Neural cell (in vitro differentiated cells): Measurements from ENCODE around the gene DNMT3B. TPM values are rescaled to one million over a fixed set of nuclear protein-coding genes. Genes with fewer than 3 reads are reported as not detected.

Source experiments
- H2AFZ ChIP-seq: fragments of 200-600, 300-800 bp; sonication (generic), shearing (Covaris generic); 2 replicates; pipeline ENCODE4 v1.6.0; 2014; ENCODE audit warnings: low read depth, mild to moderate bottlenecking, antibody characterized with exemption, low read length, moderate library complexity
- H3F3A ChIP-seq: fragments of 200-600 bp; shearing (Covaris generic); 2 replicates; pipeline ENCODE4 v1.6.1; 2016; ENCODE audit warnings: mild to moderate bottlenecking, moderate library complexity, mixed read lengths, antibody characterized with exemption, low read length; ENCODE audit not compliant: insufficient read depth, poor library complexity, severe bottlenecking
- H3K27ac ChIP-seq: fragments of 200-600, 300-800 bp; sonication (generic), shearing (Covaris generic); 2 replicates; pipeline ENCODE4 v1.5.1; 2014; ENCODE audit warnings: mild to moderate bottlenecking, low read length, moderate library complexity
- H3K27me3 ChIP-seq: fragments of 300-800, 200-600 bp; sonication (generic), shearing (Covaris generic); 2 replicates; pipeline ENCODE4 v1.6.0; 2014; ENCODE audit warnings: mild to moderate bottlenecking, low read depth, low read length, moderate library complexity; ENCODE audit not compliant: insufficient read depth
- H3K36me3 ChIP-seq: fragments of 300-800, 200-600 bp; sonication (generic), shearing (Covaris generic); 2 replicates; pipeline ENCODE4 v1.5.1; 2014; ENCODE audit warnings: mild to moderate bottlenecking, antibody characterized with exemption, low read length, moderate library complexity; ENCODE audit not compliant: insufficient read depth
- H3K4me2 ChIP-seq: fragments of 300-800, 200-600 bp; sonication (generic), shearing (Covaris generic); 2 replicates; pipeline ENCODE4 v1.6.0; 2014; ENCODE audit warnings: mild to moderate bottlenecking, low read length
- H3K4me3 ChIP-seq: fragments of 300-800, 200-600 bp; sonication (generic), shearing (Covaris generic); 2 replicates; pipeline ENCODE4 v1.5.1; 2014; ENCODE audit warnings: mild to moderate bottlenecking, low read length, moderate library complexity
- H3K79me2 ChIP-seq: fragments of 200-600 bp; shearing (Covaris generic); replicated peaks from 2 replicates; pipeline ENCODE4 v1.6.0; 2014; ENCODE audit warnings: mild to moderate bottlenecking, low read length, moderate library complexity; ENCODE audit not compliant: insufficient read depth
- H3K9ac ChIP-seq: fragments of 300-800, 200-600 bp; sonication (generic), shearing (Covaris generic); 2 replicates; pipeline ENCODE4 v1.6.1; 2016; ENCODE audit warnings: mild to moderate bottlenecking, low read length, mixed read lengths
- H3K9me2 ChIP-seq: fragments of 200-600 bp; shearing (Covaris generic); 2 replicates; pipeline ENCODE4 v1.6.1; 2016; ENCODE audit warnings: mild to moderate bottlenecking, low read length, mixed read lengths; ENCODE audit not compliant: insufficient read depth
- H3K9me3 ChIP-seq: fragments of 200-600, 300-800 bp; sonication (generic), shearing (Covaris generic); 2 replicates; pipeline ENCODE4 v1.6.1; 2016; ENCODE audit warnings: mild to moderate bottlenecking, mixed run types, low read length, moderate library complexity, mixed read lengths
- H4K20me1 ChIP-seq: fragments of 200-600 bp; shearing (Covaris generic); 2 replicates; pipeline ENCODE4 v1.6.1; 2016; ENCODE audit warnings: mild to moderate bottlenecking, mixed run types; ENCODE audit not compliant: insufficient read depth
- CTCF ChIP-seq: fragments of 450-650 bp; IDR thresholded peaks from 2 replicates; pipeline ENCODE4 v1.5.1; 2014; ENCODE audit warnings: antibody characterized with exemption, mild to moderate bottlenecking, moderate library complexity; ENCODE audit not compliant: poor library complexity, severe bottlenecking
- EP300 ChIP-seq: fragments of 450-650 bp; conservative IDR thresholded peaks from 2 replicates; pipeline ENCODE4 v1.6.1; 2014; ENCODE audit warnings: antibody characterized with exemption, mild to moderate bottlenecking, moderate library complexity; ENCODE audit not compliant: poor library complexity, severe bottlenecking
- EZH2 ChIP-seq: fragments of 200-600, 300-800 bp; shearing (Covaris generic), sonication (generic); IDR thresholded peaks from 2 replicates; pipeline ENCODE4 v1.6.1; 2014; ENCODE audit warnings: antibody characterized with exemption, low read length, borderline replicate concordance, mild to moderate bottlenecking; ENCODE audit not compliant: insufficient read depth, poor library complexity, severe bottlenecking
- MXI1 ChIP-seq: fragments of 450-650 bp; conservative IDR thresholded peaks from 2 replicates; pipeline ENCODE4 v1.6.1; 2014; ENCODE audit warnings: antibody characterized with exemption, mild to moderate bottlenecking; ENCODE audit not compliant: poor library complexity, severe bottlenecking
- POLR2AphosphoS5 ChIP-seq: IDR thresholded peaks from 2 replicates; pipeline ENCODE4 v1.6.1; 2012
- RAD21 ChIP-seq: fragments of 450-650 bp; conservative IDR thresholded peaks from 2 replicates; pipeline ENCODE4 v1.6.1; 2014; ENCODE audit warnings: antibody characterized with exemption, mild to moderate bottlenecking, moderate library complexity
- REST ChIP-seq: IDR thresholded peaks from 2 replicates; pipeline ENCODE4 v1.6.1; 2012; ENCODE audit warnings: borderline replicate concordance
- SMC3 ChIP-seq: fragments of 450-650 bp; conservative IDR thresholded peaks from 2 replicates; pipeline ENCODE4 v1.6.1; 2014; ENCODE audit warnings: antibody characterized with exemption, mild to moderate bottlenecking, moderate library complexity; ENCODE audit not compliant: poor library complexity
- TAF1 ChIP-seq: IDR thresholded peaks from 2 replicates; pipeline ENCODE4 v1.6.1; 2012; ENCODE audit warnings: low read depth
- polyA plus RNA-seq: library from polyadenylated mRNA; depleted of rRNA; stranded (reverse); fragments of >200 nt; gene quantifications from 2 replicates; pipeline ENCODE4 v1.2.3, GENCODE V29; 2014

The DNMT3B gene
- polyA plus RNA-seq, 1 donor from 2014 or later, result 8.7 TPM

GRCh38 chr20:32804022-32804715, 42.0 kb downstream of the DNMT3B start:
- Histone ChIP-seq H3K79me2 (no peaks in the 10 kb centered on the region), H3K9ac (no peak overlapping the region)

GRCh38 chr20:32804817-32805216, 42.6 kb downstream of the DNMT3B start:
- Histone ChIP-seq H3K27ac (no peak overlapping the region), H3F3A (no peaks in the 10 kb centered on the region), H3K9me3 (no peaks in the 10 kb centered on the region), H3K9ac (no peak overlapping the region), H3K9me2 (no peaks in the 10 kb centered on the region), H3K27me3 (no peaks in the 10 kb centered on the region), H3K36me3 (no peaks in the 10 kb centered on the region), H2AFZ (no peak overlapping the region), H4K20me1 (no peaks in the 10 kb centered on the region), H3K4me3 (no peak overlapping the region), H3K4me2 (no peak overlapping the region), H3K79me2 (no peaks in the 10 kb centered on the region)
- TF ChIP-seq POLR2AphosphoS5 (no peak), SMC3 (no peak), CTCF (no peak), EZH2 (no peak), MXI1 (no peak), RAD21 (no peak), TAF1 (no peak)

More at GRCh38 chr20:32804022-32804715, 42.0 kb downstream of the DNMT3B start:
- Histone ChIP-seq H3K9me3 (no peaks in the 10 kb centered on the region), H3K4me2 (no peak overlapping the region), H3K27ac (no peak overlapping the region), H3K36me3 (no peaks in the 10 kb centered on the region), H3K27me3 (no peaks in the 10 kb centered on the region), H3F3A (no peaks in the 10 kb centered on the region), H2AFZ (no peak overlapping the region), H4K20me1 (no peaks in the 10 kb centered on the region), H3K4me3 (no peak overlapping the region), H3K9me2 (no peaks in the 10 kb centered on the region)
- TF ChIP-seq MXI1, result no peak
- no peak for TF ChIP-seq RAD21
- no peak for TF ChIP-seq EZH2
- TF ChIP-seq TAF1, result no peak
- TF ChIP-seq POLR2AphosphoS5, result no peak
- no peak for TF ChIP-seq CTCF
- TF ChIP-seq EP300, result no peak
- TF ChIP-seq SMC3, result no peak
- TF ChIP-seq REST, result no peak
